HepG2 (cell line): ENCODE results near the gene SREBF1. TPM values are rescaled to one million over a fixed set of nuclear protein-coding genes. Genes with fewer than 3 reads are reported as not detected.

Experiments
- ATAC-seq: fragments of 200-7000 bp; cut with Tn5 transposase; 3 replicates; pipeline ENCODE4 v1.9.1; 2020; ENCODE audit warnings: mild to moderate bottlenecking, moderate library complexity
- BruUV-seq: library from RNA; stranded (reverse); fragments of 400-500 nt; replicated peaks from 2 replicates; lab custom pipeline; 2021; lab: Mats Ljungman, UMichigan
- CTCF ChIA-PET: fragments of 300-600 bp; formaldehyde crosslinking; extraction: SDS; loops from one replicate; lab custom pipeline; 2021; ENCODE audit warnings: low total read pairs, inconsistent platforms, low intra/inter-chr PET ratio; lab: Yijun Ruan, JAX
- POLR2A ChIA-PET: fragments of 350-600 bp; sonication (Branson Sonifier 250); formaldehyde crosslinking; loops from one replicate; lab custom pipeline; 2020; ENCODE audit warnings: antibody characterized with exemption, inconsistent platforms; lab: Yijun Ruan, JAX
- DNase-seq: peaks from one replicate; pipeline ENCODE4 v3.0.0-alpha.2; 2015; ENCODE audit warnings: low spot score
- FAIRE-seq: peaks from 3 replicates; lab custom pipeline; 2011; peaks lifted over from hg19 to GRCh38; lab: Jason Lieb, UNC
- H2AFZ ChIP-seq: one replicate; pipeline ENCODE4 v1.6.1; 2011; ENCODE audit warnings: low read length, inconsistent platforms
- H3K27ac ChIP-seq: fragments of 300-600 bp; 3 replicates; pipeline ENCODE4 v1.8.0; 2011; ENCODE audit warnings: mixed run types, mild to moderate bottlenecking, mixed read lengths, low read length, inconsistent platforms; ENCODE audit not compliant: insufficient read depth; ENCODE audit errors: extremely low read length
- H3K27me3 ChIP-seq, 2 experiments: fragments of 200-600 bp in 1 of 2; 2 replicates in 1 of 2; 3 replicates in 1 of 2; pipeline versions ENCODE4 v1.6.0 to v1.8.0; 2011; ENCODE audit warnings: low read length in 2 of 2, mild to moderate bottlenecking in 2 of 2, moderate library complexity in 2 of 2, inconsistent platforms in 1 of 2; ENCODE audit not compliant: insufficient read depth in 2 of 2, control insufficient read depth in 1 of 2
- H3K36me3 ChIP-seq, 2 experiments: fragments of 200-600 bp in 1 of 2; replicated peaks in 1 of 2; 2 replicates in 1 of 2; 3 replicates in 1 of 2; pipeline versions ENCODE4 v1.5.1 to v1.8.0; 2011; ENCODE audit warnings: low read length in 2 of 2, inconsistent platforms in 1 of 2; ENCODE audit not compliant: insufficient read depth in 2 of 2, control insufficient read depth in 1 of 2
- H3K4me1 ChIP-seq: 2 replicates; pipeline ENCODE4 v1.5.1; 2012; ENCODE audit warnings: low read length, inconsistent platforms; ENCODE audit not compliant: insufficient read depth
- H3K4me2 ChIP-seq: 2 replicates; pipeline ENCODE4 v1.6.0; 2011; ENCODE audit warnings: low read depth, low read length, inconsistent platforms
- H3K4me3 ChIP-seq, 3 experiments: fragments of 200-600 bp in 1 of 3; sonication (generic), shearing (Covaris generic) in 1 of 3; replicated peaks in 1 of 3; 2 replicates each; pipeline ENCODE4 v1.5.1; 2011 to 2016; ENCODE audit warnings: low read length in 3 of 3, inconsistent platforms in 2 of 3, low read depth in 2 of 3, mild to moderate bottlenecking in 2 of 3, control low read depth in 1 of 3, mixed read lengths in 1 of 3; ENCODE audit not compliant: insufficient read depth in 1 of 3
- H3K79me2 ChIP-seq: one replicate; pipeline ENCODE4 v1.6.1; 2011; ENCODE audit warnings: low read length, inconsistent platforms; ENCODE audit not compliant: insufficient read depth
- H3K9ac ChIP-seq: 2 replicates; pipeline ENCODE4 v1.6.0; 2011; ENCODE audit warnings: mild to moderate bottlenecking, low read depth, low read length, inconsistent platforms; ENCODE audit not compliant: insufficient read depth
- H3K9me3 ChIP-seq: 2 replicates; pipeline ENCODE4 v1.5.1; 2012; ENCODE audit warnings: mild to moderate bottlenecking, low read length
- H4K20me1 ChIP-seq: 2 replicates; pipeline ENCODE4 v1.6.0; 2011; ENCODE audit warnings: inconsistent platforms, mild to moderate bottlenecking, low read length, moderate library complexity; ENCODE audit not compliant: insufficient read depth
- HMG20A ChIP-seq: IDR thresholded peaks from 2 replicates; pipeline ENCODE4 v1.6.1; 2016; ENCODE audit warnings: borderline replicate concordance
- HNF1A ChIP-seq, 2 experiments: sonication (generic) in 1 of 2; formaldehyde crosslinking in 1 of 2; IDR thresholded peaks; 2 replicates each; pipeline versions ENCODE4 v1.4.0 to v1.6.1; 2016 to 2020; ENCODE audit warnings: borderline replicate concordance in 1 of 2, low read depth in 1 of 2, mild to moderate bottlenecking in 1 of 2, missing genetic modification reagents in 1 of 2
- LCORL ChIP-seq, 2 experiments: fragments of 450-650 bp in 1 of 2; sonication (generic) in 1 of 2; formaldehyde crosslinking in 1 of 2; IDR thresholded peaks; 2 replicates each; pipeline versions ENCODE4 v1.5.0 to v1.6.1; 2017 to 2020; ENCODE audit warnings: antibody characterized with exemption in 1 of 2, missing genetic modification reagents in 1 of 2
- MED1 ChIP-seq: sonication (generic); formaldehyde crosslinking; IDR thresholded peaks from 2 replicates; pipeline ENCODE4 v1.4.0; 2020; ENCODE audit warnings: missing genetic modification reagents
- NCOA5 ChIP-seq: sonication (generic); formaldehyde crosslinking; IDR thresholded peaks from 2 replicates; pipeline ENCODE4 v1.4.0; 2020; ENCODE audit warnings: missing genetic modification reagents
- NFE2L1 ChIP-seq: sonication (generic); formaldehyde crosslinking; IDR thresholded peaks from 2 replicates; pipeline ENCODE4 v1.4.0; 2020; ENCODE audit warnings: missing genetic modification reagents, mild to moderate bottlenecking, borderline replicate concordance
- PAXIP1 ChIP-seq: sonication (generic); formaldehyde crosslinking; conservative IDR thresholded peaks from 2 replicates; pipeline ENCODE4 v1.4.0; 2020; ENCODE audit warnings: mild to moderate bottlenecking, missing genetic modification reagents, moderate library complexity
- UBTF ChIP-seq: sonication (generic); formaldehyde crosslinking; IDR thresholded peaks from 2 replicates; pipeline ENCODE4 v1.4.0; 2020; ENCODE audit warnings: mild to moderate bottlenecking, missing genetic modification reagents
- ZNF484 ChIP-seq: sonication (generic); formaldehyde crosslinking; IDR thresholded peaks from 2 replicates; pipeline ENCODE4 v1.5.1; 2020; ENCODE audit warnings: mild to moderate bottlenecking, low read depth, missing genetic modification reagents, borderline replicate concordance
- ZSCAN25 ChIP-seq: sonication (generic); formaldehyde crosslinking; IDR thresholded peaks from 2 replicates; pipeline ENCODE4 v1.8.0; 2022; ENCODE audit warnings: mild to moderate bottlenecking, missing genetic modification reagents
- WGBS: methylation state at CpG from one replicate; pipeline ENCODE4 v1.1.6; 2017; ENCODE audit warnings: low lambda C conversion rate; 5-methylcytosine and 5-hydroxymethylcytosine counted together
- in situ Hi-C: cut with HindIII; loops from 2 replicates; pipeline ENCODE4 v1.10.0; 2017; ENCODE audit warnings: low pct_unique_long_range_greater_than_20kb; ENCODE audit not compliant: extremely low pct_ligation_motif_present
- intact Hi-C: fragments of 100-400 bp; cut with micrococcal nuclease; formaldehyde crosslinking; loops from one replicate; pipeline ENCODE4 v1.10.0; 2022; ENCODE audit not compliant: unreplicated experiment
- polyA plus RNA-seq, 8 experiments: library from polyadenylated mRNA; depleted of rRNA in 3 of 8; stranded (reverse) in 7 of 8; unstranded in 1 of 8; fragments of >200 nt; fragmentation: Illumina TruSeq in 4 of 8; extraction: Trizol in 4 of 8; gene quantifications; 2 replicates each; pipeline versions ENCODE4 v1.2.1 to v1.2.3, GENCODE V29; 2011 to 2016; ENCODE audit warnings: low read depth in 4 of 8, missing spikeins in 1 of 8, mixed read lengths in 1 of 8; ENCODE audit not compliant: insufficient read depth in 1 of 8
- total RNA-seq, 5 experiments: library from RNA; depleted of rRNA; stranded (reverse); fragments of >200 nt; fragmentation: Illumina TruSeq; extraction: Trizol; gene quantifications; 2 replicates each; pipeline ENCODE4 v1.2.3, GENCODE V29; 2016; ENCODE audit warnings: low read depth in 1 of 5

Gene SREBF1
- total and polyA plus RNA-seq, 2 of the 13 experiments (the other 11 are each of a cell fraction or from before 2014, with no cell fraction given): 34.3 to 38.0 TPM

- intact Hi-C loops: loop anchor here (1.0 kb wide), 2 partner anchors 25 to 49 kb away; partner anchors contain the start of gene SREBF1
- Histone ChIP-seq H3K9ac (no peak overlapping the region), H2AFZ (no peak overlapping the region), H3K9me3 (no peaks in the 10 kb centered on the region), H4K20me1 (0 out of 2 replicates have a peak, but pooled peaks cover 11% of the 10 kb centered on the region), H3K4me2 (peak overlapping the region; percentile 35; the same call in 1 of the 2 replicates), H3K4me1 (peaks cover 36% of the 10 kb centered on the region), H3K4me3 (no peak overlapping the region), H3K36me3 (peaks cover 26 to 30% of the 10 kb centered on the region in 2 experiments), H3K79me2 (no peaks in the 10 kb centered on the region), H3K27ac (peak overlapping the region; percentile 58), H3K27me3 (no peaks in the 10 kb centered on the region)
- ChIA-PET CTCF (interaction anchor here (0.9 to 3.6 kb wide), 3 partner anchors 37 to 50 kb away, joined by 3 to 53 read pairs (median 4); no protein-coding TSS in a partner anchor), POLR2A (interaction anchor here (0.5 to 2.7 kb wide), 6 partner anchors 19 to 45 kb away, joined by 3 to 26 read pairs (median 4); partner anchors contain the start of gene SREBF1)
- DNase-seq (peak; percentile 70), FAIRE-seq (peak; percentile 56), ATAC-seq (peak; percentile 18)
- BruUV-seq: TSS peak; percentile 32
- in situ Hi-C loops: loop anchor here (5.0 kb wide), 1 partner anchor 51 kb away; no protein-coding TSS in a partner anchor
- WGBS: 58% methylated on average over 10 of the region's 15 CpGs
- TF ChIP-seq PAXIP1 (CRISPR knock-in tag) (peak; percentile 57), LCORL (IDR thresholded peaks at IDR 0.05) (no peak), LCORL (CRISPR knock-in tag; IDR thresholded peaks at IDR 0.05) (peak; percentile 77), HMG20A (CRISPR knock-in tag) (peak; percentile 10; the same call in 1 of the 2 replicates), MED1 (CRISPR knock-in tag) (peak; percentile 41; the same call in 1 of the 2 replicates), ZNF484 (CRISPR knock-in tag) (no peak), NCOA5 (CRISPR knock-in tag) (no peak), HNF1A (IDR thresholded peaks at IDR 0.05; ENCODE audit: low read depth) (no peak), HNF1A (CRISPR knock-in tag; IDR thresholded peaks at IDR 0.05; ENCODE audit: borderline replicate concordance) (no peak), NFE2L1 (CRISPR knock-in tag) (no peak), ZSCAN25 (0 out of 2 replicates have a peak, but pooled peaks have one; percentile 11), UBTF (CRISPR knock-in tag) (peak; percentile 64; the same call in 1 of the 2 replicates)
These were observed 25.2 kb downstream of the SREBF1 start for GRCh38 chr17:17811381-17812210.
